Measurements from ENCODE around the gene PDE8B.

Gene PDE8B

DNA sequence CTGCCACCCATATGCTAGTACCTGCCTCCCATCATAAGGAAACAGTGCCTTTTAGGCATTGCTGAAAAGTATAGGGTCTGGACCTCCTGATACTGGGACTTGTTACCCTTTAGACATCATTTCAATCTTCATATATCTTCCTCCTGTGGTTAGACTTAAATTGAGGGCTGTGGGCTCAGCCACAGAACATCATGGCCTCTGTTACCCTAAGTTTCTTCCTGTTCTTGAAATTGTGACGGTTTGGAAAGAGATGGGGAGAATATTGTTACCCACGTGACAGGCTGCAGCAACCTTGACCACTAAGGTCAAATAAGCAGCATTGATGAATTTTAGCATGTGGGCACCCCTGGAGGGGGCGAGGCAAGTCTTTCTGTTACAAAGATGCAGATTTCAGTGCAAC, 87.7 kb downstream of the PDE8B start:
- H3K4me3 ChIP-seq (ENCODE audit: low read depth, low read length), result no peak overlapping the region
- TF ChIP-seq, protein P1, sequence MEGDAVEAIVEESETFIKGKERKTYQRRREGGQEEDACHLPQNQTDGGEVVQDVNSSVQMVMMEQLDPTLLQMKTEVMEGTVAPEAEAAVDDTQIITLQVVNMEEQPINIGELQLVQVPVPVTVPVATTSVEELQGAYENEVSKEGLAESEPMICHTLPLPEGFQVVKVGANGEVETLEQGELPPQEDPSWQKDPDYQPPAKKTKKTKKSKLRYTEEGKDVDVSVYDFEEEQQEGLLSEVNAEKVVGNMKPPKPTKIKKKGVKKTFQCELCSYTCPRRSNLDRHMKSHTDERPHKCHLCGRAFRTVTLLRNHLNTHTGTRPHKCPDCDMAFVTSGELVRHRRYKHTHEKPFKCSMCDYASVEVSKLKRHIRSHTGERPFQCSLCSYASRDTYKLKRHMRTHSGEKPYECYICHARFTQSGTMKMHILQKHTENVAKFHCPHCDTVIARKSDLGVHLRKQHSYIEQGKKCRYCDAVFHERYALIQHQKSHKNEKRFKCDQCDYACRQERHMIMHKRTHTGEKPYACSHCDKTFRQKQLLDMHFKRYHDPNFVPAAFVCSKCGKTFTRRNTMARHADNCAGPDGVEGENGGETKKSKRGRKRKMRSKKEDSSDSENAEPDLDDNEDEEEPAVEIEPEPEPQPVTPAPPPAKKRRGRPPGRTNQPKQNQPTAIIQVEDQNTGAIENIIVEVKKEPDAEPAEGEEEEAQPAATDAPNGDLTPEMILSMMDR (IDR thresholded peaks at IDR 0.05; ENCODE audit: low read depth, low read length, missing control alignments), result no peak
- in situ Hi-C loops (cut with HindIII; ENCODE audit: low pct_ligation_motif_present, low sequenced_read_pairs), result no loop called here
- H3K27me3 ChIP-seq (replicated peaks), result no peaks in the 10 kb centered on the region
- DNase-seq, result no peak
- no peak overlapping the region for H3K27ac ChIP-seq
- no peaks in the 10 kb centered on the region for H3K36me3 ChIP-seq (replicated peaks)

DNA sequence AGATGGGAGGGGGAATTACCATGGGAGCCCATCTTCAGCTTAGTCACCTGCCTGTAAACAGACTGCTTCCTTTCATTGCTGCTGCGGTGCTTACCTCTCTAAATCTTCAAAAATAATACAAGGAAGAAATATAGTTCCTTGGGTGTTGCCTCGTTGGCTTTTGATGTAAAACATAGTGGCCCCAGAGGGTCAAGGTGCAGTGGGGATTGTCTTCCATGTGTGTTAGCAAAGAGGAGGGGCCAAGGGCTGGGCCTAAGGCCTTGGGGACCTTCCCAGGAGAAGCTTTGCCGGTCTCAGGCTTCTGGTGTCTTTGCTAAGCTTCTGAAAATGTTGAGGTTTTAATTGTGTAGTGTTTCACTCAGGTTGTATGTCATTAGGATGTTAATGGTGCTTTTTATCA, 90.0 kb downstream of the PDE8B start:
- H3K36me3 ChIP-seq (replicated peaks), result no peaks in the 10 kb centered on the region
- H3K27ac ChIP-seq, result no peak overlapping the region
- H3K4me3 ChIP-seq (ENCODE audit: low read depth, low read length), result no peak overlapping the region
- H3K27me3 ChIP-seq (replicated peaks), result no peaks in the 10 kb centered on the region
- in situ Hi-C loops (cut with HindIII; ENCODE audit: low pct_ligation_motif_present, low sequenced_read_pairs), result no loop called here
- DNase-seq, result no peak
- TF ChIP-seq, protein P1 (IDR thresholded peaks at IDR 0.05; ENCODE audit: low read depth, low read length, missing control alignments), result no peak

DNA sequence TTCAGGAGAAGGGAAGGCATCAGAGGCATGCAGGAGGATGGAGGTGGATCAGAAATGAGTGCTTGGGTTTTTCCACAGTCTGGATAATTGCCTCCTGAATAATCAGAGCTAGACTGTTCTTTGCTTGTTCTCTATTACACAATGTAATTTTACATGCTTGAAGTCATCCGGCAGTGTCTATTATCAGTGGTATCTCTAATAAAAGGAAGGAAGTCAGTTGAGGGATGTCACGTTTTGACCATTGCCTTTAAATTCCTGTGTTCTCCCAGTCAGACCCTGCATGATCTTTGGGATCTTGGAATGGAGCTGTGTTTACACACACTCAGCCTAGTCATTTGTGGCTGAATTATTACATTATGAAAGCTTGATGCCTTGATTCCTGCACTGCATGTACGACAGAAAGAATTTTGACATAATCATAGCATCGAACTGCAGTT, 91.0 kb downstream of the PDE8B start:
- Histone ChIP-seq H3K27me3 (replicated peaks) (no peaks in the 10 kb centered on the region), H3K27ac (no peak overlapping the region), H3K36me3 (replicated peaks) (no peaks in the 10 kb centered on the region), H3K4me3 (ENCODE audit: low read depth, low read length) (no peak overlapping the region)
- DNase-seq, result peak; percentile 64
- TF ChIP-seq, protein P1 (IDR thresholded peaks at IDR 0.05; ENCODE audit: low read depth, low read length, missing control alignments), result no peak
- in situ Hi-C loops (cut with HindIII; ENCODE audit: low pct_ligation_motif_present, low sequenced_read_pairs), result no loop called here

DNA sequence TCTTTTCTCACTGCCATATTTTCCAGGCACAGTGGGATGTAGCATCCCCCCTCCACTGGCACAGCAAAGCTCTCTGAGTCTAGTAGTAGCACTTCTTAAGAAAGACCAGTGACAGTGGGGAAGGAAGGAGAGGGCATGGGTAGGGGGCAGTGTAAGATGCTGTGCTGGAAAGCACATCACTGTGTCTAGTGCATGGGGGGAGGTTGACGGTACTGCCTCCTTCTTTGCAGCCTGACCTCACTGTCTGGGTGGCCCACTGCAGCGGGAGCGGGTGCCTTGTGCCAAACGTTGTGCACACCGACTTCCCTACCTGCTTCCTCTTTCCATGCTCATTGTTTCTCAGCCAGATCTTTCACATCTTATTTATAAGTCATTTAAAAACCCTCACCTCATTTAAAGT, 91.8 kb downstream of the PDE8B start:
- Histone ChIP-seq H3K4me3 (ENCODE audit: low read depth, low read length) (no peak overlapping the region), H3K36me3 (replicated peaks) (no peaks in the 10 kb centered on the region), H3K27me3 (replicated peaks) (no peaks in the 10 kb centered on the region), H3K27ac (no peak overlapping the region)
- in situ Hi-C loops (cut with HindIII; ENCODE audit: low pct_ligation_motif_present, low sequenced_read_pairs), result no loop called here
- no peak for DNase-seq
- TF ChIP-seq, protein P1 (IDR thresholded peaks at IDR 0.05; ENCODE audit: low read depth, low read length, missing control alignments), result no peak

DNA sequence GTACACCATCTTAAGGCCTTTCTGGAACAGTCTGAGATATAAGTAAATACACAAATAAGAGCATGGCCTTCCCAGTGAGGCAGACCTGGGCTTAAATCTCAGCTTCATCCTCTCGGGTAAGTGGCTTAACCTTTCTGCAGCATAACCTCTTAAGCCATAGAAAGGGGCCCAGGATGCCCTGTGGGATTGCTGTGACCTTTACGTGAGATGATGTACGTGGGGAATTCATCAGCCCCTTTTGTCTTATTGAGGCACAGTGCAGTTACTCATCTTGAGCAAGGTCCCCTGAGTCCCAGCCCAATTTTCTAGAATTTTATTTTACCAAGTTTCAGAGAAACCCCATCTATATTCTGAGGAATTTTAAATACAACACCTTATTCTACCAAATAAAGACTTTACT, 92.2 kb downstream of the PDE8B start:
- DNase-seq, result no peak
- in situ Hi-C loops (cut with HindIII; ENCODE audit: low pct_ligation_motif_present, low sequenced_read_pairs), result no loop called here
- no peak overlapping the region for H3K4me3 ChIP-seq (ENCODE audit: low read depth, low read length)
- H3K36me3 ChIP-seq (replicated peaks), result no peaks in the 10 kb centered on the region
- H3K27ac ChIP-seq, result no peak overlapping the region
- TF ChIP-seq, protein P1 (IDR thresholded peaks at IDR 0.05; ENCODE audit: low read depth, low read length, missing control alignments), result no peak
- H3K27me3 ChIP-seq (replicated peaks), result no peaks in the 10 kb centered on the region

DNA sequence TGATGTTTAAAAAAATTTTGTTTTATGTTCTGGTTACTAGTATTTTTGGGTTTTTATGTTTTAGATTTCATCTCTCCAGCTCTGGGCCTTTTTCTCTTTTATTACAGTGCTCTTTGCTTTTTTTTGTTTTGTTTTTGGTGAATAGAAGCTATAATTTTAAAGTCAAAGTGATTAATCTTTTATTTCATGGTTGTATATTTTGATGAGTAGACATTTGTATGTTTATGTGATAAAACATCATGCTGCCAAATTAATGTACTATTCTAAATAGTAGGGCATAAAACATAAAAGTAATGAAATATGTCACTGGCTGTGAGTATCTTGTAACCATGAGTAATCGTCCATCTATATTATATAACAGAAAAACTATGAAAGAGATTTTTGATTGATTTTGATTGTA, 93.9 kb downstream of the PDE8B start:
- no peak for DNase-seq
- TF ChIP-seq, protein P1 (IDR thresholded peaks at IDR 0.05; ENCODE audit: low read depth, low read length, missing control alignments), result no peak
- H3K27ac ChIP-seq, result no peak overlapping the region
- no peak overlapping the region for H3K4me3 ChIP-seq (ENCODE audit: low read depth, low read length)
- no peaks in the 10 kb centered on the region for H3K36me3 ChIP-seq (replicated peaks)
- in situ Hi-C loops (cut with HindIII; ENCODE audit: low pct_ligation_motif_present, low sequenced_read_pairs), result no loop called here
- H3K27me3 ChIP-seq (replicated peaks), result no peaks in the 10 kb centered on the region

Data from brain microvascular endothelial cell (primary cell).